ENCODE measurements around the gene NOS1AP.

The NOS1AP gene

GRCh38 chr1:162134646-162135045 lies 65.2 kb downstream of the NOS1AP start:
- no peak for ATAC-seq
- Mint-ChIP-seq H3K4me1 (no peaks in the 10 kb centered on the region), H3K36me3 (no peaks in the 10 kb centered on the region), H3K27ac (no peak overlapping the region), H3K9me3 (no peaks in the 10 kb centered on the region), H3K4me3 (no peak overlapping the region)
- DNase-seq (ENCODE audit: low spot score in 2 of 2), result no peak

- H3K9me3 Mint-ChIP-seq, result no peaks in the 10 kb centered on the region
- no peak overlapping the region for H3K4me3 Mint-ChIP-seq
- H3K4me1 Mint-ChIP-seq, result no peaks in the 10 kb centered on the region
- ATAC-seq (no peak), DNase-seq (ENCODE audit: low spot score in 2 of 2) (no peak)
- H3K27ac Mint-ChIP-seq, result no peak overlapping the region
- H3K36me3 Mint-ChIP-seq, result no peaks in the 10 kb centered on the region
Measured at GRCh38 chr1:162135271-162135775, 65.8 kb downstream of the NOS1AP start.

- Mint-ChIP-seq H3K4me3 (no peak overlapping the region), H3K27ac (no peak overlapping the region), H3K4me1 (no peaks in the 10 kb centered on the region), H3K36me3 (no peaks in the 10 kb centered on the region), H3K9me3 (no peaks in the 10 kb centered on the region)
- no peak for ATAC-seq
- DNase-seq (ENCODE audit: low spot score in 2 of 2), result no peak
Measured at GRCh38 chr1:162136760-162137159, 67.3 kb downstream of the NOS1AP start.

GRCh38 chr1:162137179-162137960 lies 67.9 kb downstream of the NOS1AP start:
- no peaks in the 10 kb centered on the region for H3K36me3 Mint-ChIP-seq
- H3K4me3 Mint-ChIP-seq, result no peak overlapping the region
- DNase-seq (ENCODE audit: low spot score in 2 of 2) (no peak), ATAC-seq (no peak)
- no peak overlapping the region for H3K27ac Mint-ChIP-seq
- H3K9me3 Mint-ChIP-seq, result no peaks in the 10 kb centered on the region
- no peaks in the 10 kb centered on the region for H3K4me1 Mint-ChIP-seq

GRCh38 chr1:162138112-162138511 lies 68.6 kb downstream of the NOS1AP start:
- Mint-ChIP-seq H3K4me1 (no peaks in the 10 kb centered on the region), H3K4me3 (no peak overlapping the region), H3K9me3 (no peaks in the 10 kb centered on the region), H3K27ac (no peak overlapping the region), H3K36me3 (no peaks in the 10 kb centered on the region)
- DNase-seq (ENCODE audit: low spot score in 2 of 2) (no peak), ATAC-seq (no peak)

- Mint-ChIP-seq H3K4me1 (no peaks in the 10 kb centered on the region), H3K36me3 (no peaks in the 10 kb centered on the region), H3K27ac (no peak overlapping the region), H3K9me3 (no peaks in the 10 kb centered on the region), H3K4me3 (no peak overlapping the region)
- ATAC-seq, result no peak
- DNase-seq (ENCODE audit: low spot score in 2 of 2), result no peak
Measured at GRCh38 chr1:162138599-162139181, 69.2 kb downstream of the NOS1AP start.

- H3K4me1 Mint-ChIP-seq, result no peaks in the 10 kb centered on the region
- no peak for ATAC-seq
- no peak for DNase-seq (ENCODE audit: low spot score in 2 of 2)
- H3K36me3 Mint-ChIP-seq, result no peaks in the 10 kb centered on the region
- H3K4me3 Mint-ChIP-seq, result no peak overlapping the region
- H3K27ac Mint-ChIP-seq, result no peak overlapping the region
- no peaks in the 10 kb centered on the region for H3K9me3 Mint-ChIP-seq
Measured at GRCh38 chr1:162139211-162139610, 69.7 kb downstream of the NOS1AP start.

GRCh38 chr1:162141281-162142054 lies 72.0 kb downstream of the NOS1AP start:
- Mint-ChIP-seq H3K4me1 (no peaks in the 10 kb centered on the region), H3K9me3 (no peaks in the 10 kb centered on the region), H3K36me3 (no peaks in the 10 kb centered on the region), H3K27ac (no peak overlapping the region), H3K4me3 (no peak overlapping the region)
- no peak for ATAC-seq
- no peak for DNase-seq (ENCODE audit: low spot score in 2 of 2)

- no peaks in the 10 kb centered on the region for H3K4me1 Mint-ChIP-seq
- H3K27ac Mint-ChIP-seq, result no peak overlapping the region
- no peaks in the 10 kb centered on the region for H3K9me3 Mint-ChIP-seq
- DNase-seq (ENCODE audit: low spot score in 2 of 2) (no peak), ATAC-seq (no peak)
- no peak overlapping the region for H3K4me3 Mint-ChIP-seq
- H3K36me3 Mint-ChIP-seq, result no peaks in the 10 kb centered on the region
Measured at GRCh38 chr1:162142968-162143367, 73.5 kb downstream of the NOS1AP start.

- no peak for DNase-seq (ENCODE audit: low spot score in 2 of 2)
- H3K36me3 Mint-ChIP-seq, result no peaks in the 10 kb centered on the region
- H3K27ac Mint-ChIP-seq, result no peak overlapping the region
- H3K4me3 Mint-ChIP-seq, result no peak overlapping the region
- no peaks in the 10 kb centered on the region for H3K4me1 Mint-ChIP-seq
- ATAC-seq, result no peak
- no peaks in the 10 kb centered on the region for H3K9me3 Mint-ChIP-seq
Measured at GRCh38 chr1:162144268-162144667, 74.8 kb downstream of the NOS1AP start.

GRCh38 chr1:162144853-162145252 lies 75.4 kb downstream of the NOS1AP start:
- Mint-ChIP-seq H3K4me1 (no peaks in the 10 kb centered on the region), H3K27ac (no peak overlapping the region), H3K4me3 (no peak overlapping the region), H3K36me3 (no peaks in the 10 kb centered on the region), H3K9me3 (no peaks in the 10 kb centered on the region)
- ATAC-seq (no peak), DNase-seq (ENCODE audit: low spot score in 2 of 2) (no peak)

- peak; percentile 15 for ATAC-seq
- H3K9me3 Mint-ChIP-seq, result peaks cover 3% of the 10 kb centered on the region
- H3K4me1 Mint-ChIP-seq, result no peaks in the 10 kb centered on the region
- DNase-seq (ENCODE audit: low spot score in 2 of 2), result no peak
- H3K36me3 Mint-ChIP-seq, result no peaks in the 10 kb centered on the region
- no peak overlapping the region for H3K27ac Mint-ChIP-seq
- H3K4me3 Mint-ChIP-seq, result no peak overlapping the region
Measured at GRCh38 chr1:162145280-162145965, 75.9 kb downstream of the NOS1AP start.

GRCh38 chr1:162145966-162146696 lies 76.6 kb downstream of the NOS1AP start:
- ATAC-seq, result peak; percentile 17
- Mint-ChIP-seq H3K4me1 (no peaks in the 10 kb centered on the region), H3K36me3 (no peaks in the 10 kb centered on the region), H3K27ac (no peak overlapping the region), H3K9me3 (peaks cover 3% of the 10 kb centered on the region), H3K4me3 (no peak overlapping the region)
- no peak for DNase-seq (ENCODE audit: low spot score in 2 of 2)

GRCh38 chr1:162147760-162148159 lies 78.3 kb downstream of the NOS1AP start:
- Mint-ChIP-seq H3K9me3 (peaks cover 3% of the 10 kb centered on the region), H3K4me1 (no peaks in the 10 kb centered on the region), H3K4me3 (no peak overlapping the region), H3K27ac (no peak overlapping the region), H3K36me3 (no peaks in the 10 kb centered on the region)
- DNase-seq (ENCODE audit: low spot score in 2 of 2), result no peak
- no peak for ATAC-seq

GRCh38 chr1:162150112-162150511 lies 80.6 kb downstream of the NOS1AP start:
- DNase-seq (ENCODE audit: low spot score in 2 of 2) (no peak), ATAC-seq (no peak)
- Mint-ChIP-seq H3K4me1 (no peaks in the 10 kb centered on the region), H3K36me3 (no peaks in the 10 kb centered on the region), H3K4me3 (no peak overlapping the region), H3K9me3 (peaks cover 3% of the 10 kb centered on the region), H3K27ac (no peak overlapping the region)

Data from stimulated activated effector memory CD8-positive, alpha-beta T cell treated with anti-CD3 and anti-CD28 coated beads, Interleukin-12 subunit alpha, Interleukin-12 subunit beta, amount 100 ng/mL, for 72 hours (primary cell).